Right lobe of liver (tissue), 4 donors: ENCODE data around the gene DRD4.

Source experiments
- CTCF ChIP-seq, 4 donors: fragments of 200-600 bp in 3 of 4; fragments of 450-650 bp in 1 of 4; IDR thresholded peaks; one replicate each; pipeline versions ENCODE4 v1.5.1 to v1.8.0; 2016 to 2022; ENCODE audit warnings: antibody characterized with exemption in 4 of 4, mild to moderate bottlenecking in 2 of 4
- POLR2A ChIP-seq: fragments of 450-650 bp; IDR thresholded peaks from one replicate; pipeline ENCODE4 v1.6.1; 2017; ENCODE audit warnings: antibody characterized with exemption, mild to moderate bottlenecking
- donor health status: DM: no; HTN: no; CAD: no.
- donor health status: DM: no; HTN: no; CAD: no.
- donor health status: DM: no; HTN: yes; CAD: no.

DNA sequence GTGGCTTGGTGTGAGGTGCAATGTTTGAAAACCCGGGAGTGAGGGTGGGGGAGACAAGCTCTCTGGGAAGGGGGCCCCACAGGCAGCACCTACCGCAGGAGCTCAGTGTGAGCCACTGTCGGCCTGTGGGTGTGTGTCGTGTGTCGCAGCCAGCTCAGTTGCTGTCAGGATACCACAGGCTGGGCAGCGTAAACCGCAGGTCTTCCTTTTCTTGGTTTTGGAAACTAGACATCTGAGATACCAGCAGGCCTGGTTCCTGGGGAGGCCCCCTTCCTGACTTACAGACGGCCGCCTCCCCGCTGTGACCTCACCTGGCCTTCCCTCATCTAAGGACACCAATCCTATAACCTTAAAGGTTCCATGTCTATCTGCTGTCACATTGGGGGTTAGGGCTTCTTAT lies 40.7 kb upstream of the DRD4 start:
- no peak for TF ChIP-seq CTCF (IDR thresholded peaks at IDR 0.05)
- TF ChIP-seq POLR2A: no peak
